Ovary (tissue), 3 donors: ENCODE measurements around the gene ST3GAL3.

Experiments used
- CTCF ChIP-seq, 3 donors: fragments of 450-650 bp in 2 of 3; fragments of 200-600 bp in 1 of 3; IDR thresholded peaks; one replicate each; pipeline versions ENCODE4 v1.5.1 to v1.8.0; 2016 to 2022; ENCODE audit warnings: antibody characterized with exemption in 3 of 3, mild to moderate bottlenecking in 1 of 3
- EP300 ChIP-seq: sonication (generic); formaldehyde crosslinking; IDR thresholded peaks from one replicate; pipeline ENCODE4 v1.6.1; 2017; ENCODE audit warnings: antibody characterized with exemption
- POLR2A ChIP-seq: fragments of 450-650 bp; IDR thresholded peaks from one replicate; pipeline ENCODE4 v1.6.1; 2017; ENCODE audit warnings: antibody characterized with exemption, mild to moderate bottlenecking, moderate library complexity
- donor health status: DM: no; HTN: no; CAD: no.

DNA sequence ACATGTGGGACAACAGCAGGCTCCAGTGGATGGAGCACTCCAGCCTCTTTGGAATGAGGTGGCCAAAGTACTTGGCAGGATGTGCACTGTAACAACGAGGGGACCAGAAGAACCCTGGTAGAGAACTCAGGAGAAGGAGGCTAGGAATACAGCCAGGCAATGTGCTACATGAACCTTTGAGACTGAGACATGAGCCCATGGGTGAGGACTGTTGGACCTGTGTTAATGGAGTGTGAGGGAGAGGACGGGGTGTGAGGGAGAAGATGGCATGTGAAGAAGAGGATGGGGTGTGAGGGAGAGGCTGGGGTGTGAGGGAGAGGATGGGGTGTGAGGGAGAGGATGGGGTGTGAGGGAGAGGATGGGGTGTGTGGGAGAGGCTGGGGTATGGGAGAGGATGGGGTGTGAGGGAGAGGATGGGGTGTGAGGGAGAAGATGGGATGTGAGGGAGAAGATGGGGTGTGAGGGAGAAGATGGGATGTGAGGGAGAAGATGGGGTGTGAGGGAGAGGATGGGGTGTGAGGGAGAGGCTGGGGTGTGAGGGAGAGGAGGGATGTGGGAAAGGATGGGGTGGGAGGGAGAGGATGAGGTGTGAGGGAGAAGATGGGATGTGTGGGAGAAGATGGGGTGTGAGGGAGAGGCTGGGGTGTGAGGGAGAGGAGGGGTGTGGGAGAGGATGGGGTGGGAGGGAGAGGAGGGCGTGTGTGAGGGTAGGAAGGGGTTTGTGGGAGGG lies 164.0 kb downstream of the ST3GAL3 start:
- TF ChIP-seq CTCF (IDR thresholded peaks at IDR 0.05) = no peak
- TF ChIP-seq POLR2A = no peak
- TF ChIP-seq EP300 = no peak
